ENCODE results near the gene RAI1.

The RAI1 gene

GRCh38 chr17:17699491-17699890 lies 18.2 kb downstream of the RAI1 start:
- POLR2A ChIA-PET = no interaction called here
- DNase-seq (ENCODE audit: extremely low spot score) = no peak
- CTCF ChIA-PET = no interaction called here
- TF ChIP-seq BHLHE40 (IDR thresholded peaks at IDR 0.05; ENCODE audit: borderline replicate concordance) = no peak
- no peak for TF ChIP-seq LEF1 (IDR thresholded peaks at IDR 0.05; ENCODE audit: borderline replicate concordance)
- TF ChIP-seq CTBP1 (IDR thresholded peaks at IDR 0.05; ENCODE audit: borderline replicate concordance) = no peak
- TF ChIP-seq SP1 (IDR thresholded peaks at IDR 0.05) = no peak
- no peak for TF ChIP-seq SUZ12 (IDR thresholded peaks at IDR 0.05)
- no peak for TF ChIP-seq FOXA1 (IDR thresholded peaks at IDR 0.05)
- no peak for TF ChIP-seq FOXK2 (IDR thresholded peaks at IDR 0.05)
- TF ChIP-seq FOXM1 (IDR thresholded peaks at IDR 0.05; ENCODE audit: borderline replicate concordance) = no peak
- TF ChIP-seq ELF4 (IDR thresholded peaks at IDR 0.05) = no peak

GRCh38 chr17:17700251-17700969 lies 19.2 kb downstream of the RAI1 start:
- ChIA-PET POLR2A (no interaction called here), CTCF (no interaction called here)
- TF ChIP-seq CTBP1 (IDR thresholded peaks at IDR 0.05; ENCODE audit: borderline replicate concordance) (no peak), TARDBP (IDR thresholded peaks at IDR 0.05) (no peak), FOXM1 (IDR thresholded peaks at IDR 0.05; ENCODE audit: borderline replicate concordance) (no peak), ZNF384 (IDR thresholded peaks at IDR 0.05) (no peak), FOXK2 (IDR thresholded peaks at IDR 0.05) (no peak), BHLHE40 (IDR thresholded peaks at IDR 0.05; ENCODE audit: borderline replicate concordance) (no peak), SUZ12 (IDR thresholded peaks at IDR 0.05) (no peak), PKNOX1 (IDR thresholded peaks at IDR 0.05) (no peak), ARNT (IDR thresholded peaks at IDR 0.05) (no peak), FOXA1 (IDR thresholded peaks at IDR 0.05) (no peak), ELF4 (IDR thresholded peaks at IDR 0.05) (no peak), SP1 (IDR thresholded peaks at IDR 0.05) (no peak), L3MBTL2 (conservative IDR thresholded peaks at IDR 0.05) (no peak), HDGF (IDR thresholded peaks at IDR 0.05; ENCODE audit: borderline replicate concordance) (no peak), NFRKB (IDR thresholded peaks at IDR 0.05) (no peak), LEF1 (IDR thresholded peaks at IDR 0.05; ENCODE audit: borderline replicate concordance) (no peak)
- no peak for DNase-seq (ENCODE audit: extremely low spot score)

GRCh38 chr17:17701112-17701511 lies 19.9 kb downstream of the RAI1 start:
- ChIA-PET CTCF (no interaction called here), POLR2A (no interaction called here)
- no peak for TF ChIP-seq BHLHE40 (IDR thresholded peaks at IDR 0.05; ENCODE audit: borderline replicate concordance)
- TF ChIP-seq LEF1 (IDR thresholded peaks at IDR 0.05; ENCODE audit: borderline replicate concordance) = no peak
- no peak for TF ChIP-seq NFRKB (IDR thresholded peaks at IDR 0.05)
- TF ChIP-seq SUZ12 (IDR thresholded peaks at IDR 0.05) = no peak
- TF ChIP-seq PKNOX1 (IDR thresholded peaks at IDR 0.05) = no peak
- TF ChIP-seq ARNT (IDR thresholded peaks at IDR 0.05) = no peak
- TF ChIP-seq HDGF (IDR thresholded peaks at IDR 0.05; ENCODE audit: borderline replicate concordance) = no peak
- no peak for TF ChIP-seq SP1 (IDR thresholded peaks at IDR 0.05)
- no peak for TF ChIP-seq CTBP1 (IDR thresholded peaks at IDR 0.05; ENCODE audit: borderline replicate concordance)
- TF ChIP-seq ZNF384 (IDR thresholded peaks at IDR 0.05) = no peak
- no peak for TF ChIP-seq TARDBP (IDR thresholded peaks at IDR 0.05)
- TF ChIP-seq FOXK2 (IDR thresholded peaks at IDR 0.05) = no peak
- TF ChIP-seq ELF4 (IDR thresholded peaks at IDR 0.05) = no peak
- TF ChIP-seq FOXM1 (IDR thresholded peaks at IDR 0.05; ENCODE audit: borderline replicate concordance) = no peak
- no peak for DNase-seq (ENCODE audit: extremely low spot score)

- DNase-seq (ENCODE audit: extremely low spot score) = no peak
- POLR2A ChIA-PET = interaction anchor here (1.2 kb wide), 1 partner anchor 11 kb away, joined by 3 read pairs; no protein-coding TSS in a partner anchor
- no peak for TF ChIP-seq FOXM1 (IDR thresholded peaks at IDR 0.05; ENCODE audit: borderline replicate concordance)
- TF ChIP-seq SP1 (IDR thresholded peaks at IDR 0.05) = no peak
- no peak for TF ChIP-seq NFRKB (IDR thresholded peaks at IDR 0.05)
- no peak for TF ChIP-seq CTBP1 (IDR thresholded peaks at IDR 0.05; ENCODE audit: borderline replicate concordance)
- TF ChIP-seq SUZ12 (IDR thresholded peaks at IDR 0.05) = no peak
- no peak for TF ChIP-seq HDGF (IDR thresholded peaks at IDR 0.05; ENCODE audit: borderline replicate concordance)
- no peak for TF ChIP-seq FOXK2 (IDR thresholded peaks at IDR 0.05)
- TF ChIP-seq PKNOX1 (IDR thresholded peaks at IDR 0.05) = no peak
- TF ChIP-seq ARNT (IDR thresholded peaks at IDR 0.05) = no peak
- TF ChIP-seq FOXA1 (IDR thresholded peaks at IDR 0.05) = no peak
- TF ChIP-seq TARDBP (IDR thresholded peaks at IDR 0.05) = no peak
- no peak for TF ChIP-seq LEF1 (IDR thresholded peaks at IDR 0.05; ENCODE audit: borderline replicate concordance)
- no peak for TF ChIP-seq BHLHE40 (IDR thresholded peaks at IDR 0.05; ENCODE audit: borderline replicate concordance)
- no peak for TF ChIP-seq ZNF384 (IDR thresholded peaks at IDR 0.05)
- TF ChIP-seq L3MBTL2 (conservative IDR thresholded peaks at IDR 0.05) = no peak
- TF ChIP-seq ELF4 (IDR thresholded peaks at IDR 0.05) = no peak
- CTCF ChIA-PET = no interaction called here
These were observed 20.4 kb downstream of the RAI1 start for GRCh38 chr17:17701658-17702057.

- ChIA-PET POLR2A (interaction anchor here (1.2 kb wide), 1 partner anchor 10 kb away, joined by 3 read pairs; no protein-coding TSS in a partner anchor), CTCF (no interaction called here)
- DNase-seq (ENCODE audit: extremely low spot score) = no peak
- TF ChIP-seq BHLHE40 (IDR thresholded peaks at IDR 0.05; ENCODE audit: borderline replicate concordance) = no peak
- no peak for TF ChIP-seq ZNF384 (IDR thresholded peaks at IDR 0.05)
- TF ChIP-seq ELF4 (IDR thresholded peaks at IDR 0.05) = no peak
- TF ChIP-seq FOXK2 (IDR thresholded peaks at IDR 0.05) = no peak
- no peak for TF ChIP-seq L3MBTL2 (conservative IDR thresholded peaks at IDR 0.05)
- TF ChIP-seq PKNOX1 (IDR thresholded peaks at IDR 0.05) = no peak
- no peak for TF ChIP-seq CTBP1 (IDR thresholded peaks at IDR 0.05; ENCODE audit: borderline replicate concordance)
- TF ChIP-seq NFRKB (IDR thresholded peaks at IDR 0.05) = no peak
- TF ChIP-seq LEF1 (IDR thresholded peaks at IDR 0.05; ENCODE audit: borderline replicate concordance) = no peak
- TF ChIP-seq HDGF (IDR thresholded peaks at IDR 0.05; ENCODE audit: borderline replicate concordance) = no peak
- TF ChIP-seq TARDBP (IDR thresholded peaks at IDR 0.05) = no peak
- no peak for TF ChIP-seq FOXA1 (IDR thresholded peaks at IDR 0.05)
- TF ChIP-seq SP1 (IDR thresholded peaks at IDR 0.05) = no peak
- no peak for TF ChIP-seq SUZ12 (IDR thresholded peaks at IDR 0.05)
- no peak for TF ChIP-seq ARNT (IDR thresholded peaks at IDR 0.05)
- TF ChIP-seq FOXM1 (IDR thresholded peaks at IDR 0.05; ENCODE audit: borderline replicate concordance) = no peak
These were observed 21.3 kb downstream of the RAI1 start for GRCh38 chr17:17702449-17703139.

All from HEK293T (cell line).